PFSK-1 (cell line): Measurements from ENCODE around the gene CTBP2.

ENCODE experiments used
- FOXP2 ChIP-seq: optimal IDR thresholded peaks from 2 replicates; pipeline ENCODE3; 2011; ENCODE audit warnings: borderline replicate concordance, control low read depth, inconsistent platforms; ENCODE audit not compliant: insufficient read depth; ENCODE audit errors: extremely low read length, extremely low read depth
- POLR2AphosphoS5 ChIP-seq: IDR thresholded peaks from 2 replicates; pipeline ENCODE4 v1.6.1; 2012; ENCODE audit warnings: low read depth, mild to moderate bottlenecking, control low read depth, low read length, moderate library complexity
- REST ChIP-seq, 2 experiments: IDR thresholded peaks; 2 replicates each; pipeline versions ENCODE4 v1.6.1 to v1.8.0; 2011 to 2012; ENCODE audit warnings: low read depth in 2 of 2, low read length in 2 of 2, control low read depth in 1 of 2, inconsistent platforms in 1 of 2, mild to moderate bottlenecking in 1 of 2, moderate library complexity in 1 of 2; ENCODE audit not compliant: insufficient read depth in 1 of 2
- SIN3A ChIP-seq: IDR thresholded peaks from 2 replicates; pipeline ENCODE4 v1.6.1; 2012; ENCODE audit warnings: mild to moderate bottlenecking, low read length, moderate library complexity, borderline replicate concordance; ENCODE audit not compliant: insufficient read depth

- no peak for TF ChIP-seq SIN3A
- no peak for TF ChIP-seq REST (IDR thresholded peaks at IDR 0.05; ENCODE audit: insufficient read depth in 1 of 2, low read depth in 2 of 2, low read length in 2 of 2)
- no peak for TF ChIP-seq POLR2AphosphoS5
- TF ChIP-seq FOXP2: no peak
Measured at GRCh38 chr10:125149680-125150047, 10.7 kb downstream of the CTBP2 start.
